Measurements from ENCODE around the gene ORM1. TPM values are rescaled to one million over a fixed set of nuclear protein-coding genes. Genes with fewer than 3 reads are reported as not detected.

ORM1 gene
- total RNA-seq, 1 donor from 2014 or later = not detected

- Mint-ChIP-seq H3K27me3 (ENCODE audit: low read depth) (no peaks in the 10 kb centered on the region), H3K9me3 (no peaks in the 10 kb centered on the region), H3K4me3 (no peak overlapping the region), H3K4me1 (peaks cover 4% of the 10 kb centered on the region), H3K27ac (ENCODE audit: unreplicated experiment) (no peak overlapping the region), H3K36me3 (ENCODE audit: low read depth) (no peaks in the 10 kb centered on the region)
- no peak for TF ChIP-seq CTCF (conservative IDR thresholded peaks at IDR 0.05)
- no peak for DNase-seq (ENCODE audit: low read depth, low spot score)
Measured at GRCh38 chr9:114307899-114308267, 15.0 kb upstream of the ORM1 start.

- peaks cover 4% of the 10 kb centered on the region for H3K4me1 Mint-ChIP-seq
- no peaks in the 10 kb centered on the region for H3K27me3 Mint-ChIP-seq (ENCODE audit: low read depth)
- H3K9me3 Mint-ChIP-seq = no peaks in the 10 kb centered on the region
- H3K27ac Mint-ChIP-seq (ENCODE audit: unreplicated experiment) = no peak overlapping the region
- TF ChIP-seq CTCF (conservative IDR thresholded peaks at IDR 0.05) = no peak
- no peak overlapping the region for H3K4me3 Mint-ChIP-seq
- DNase-seq (ENCODE audit: low read depth, low spot score) = no peak
- H3K36me3 Mint-ChIP-seq (ENCODE audit: low read depth) = no peaks in the 10 kb centered on the region
Measured at GRCh38 chr9:114308361-114308950, 14.4 kb upstream of the ORM1 start.

GRCh38 chr9:114309096-114309495 is 13.8 kb upstream of the ORM1 start:
- no peaks in the 10 kb centered on the region for H3K27me3 Mint-ChIP-seq (ENCODE audit: low read depth)
- H3K9me3 Mint-ChIP-seq = no peaks in the 10 kb centered on the region
- no peak for TF ChIP-seq CTCF (conservative IDR thresholded peaks at IDR 0.05)
- H3K27ac Mint-ChIP-seq (ENCODE audit: unreplicated experiment) = no peak overlapping the region
- no peaks in the 10 kb centered on the region for H3K36me3 Mint-ChIP-seq (ENCODE audit: low read depth)
- no peak overlapping the region for H3K4me3 Mint-ChIP-seq
- no peak for DNase-seq (ENCODE audit: low read depth, low spot score)
- peaks cover 4% of the 10 kb centered on the region for H3K4me1 Mint-ChIP-seq

- no peak overlapping the region for H3K4me3 Mint-ChIP-seq
- peaks cover 1% of the 10 kb centered on the region for H3K4me1 Mint-ChIP-seq
- H3K36me3 Mint-ChIP-seq (ENCODE audit: low read depth) = no peaks in the 10 kb centered on the region
- no peak overlapping the region for H3K27ac Mint-ChIP-seq (ENCODE audit: unreplicated experiment)
- no peak for DNase-seq (ENCODE audit: low read depth, low spot score)
- no peaks in the 10 kb centered on the region for H3K27me3 Mint-ChIP-seq (ENCODE audit: low read depth)
- H3K9me3 Mint-ChIP-seq = no peaks in the 10 kb centered on the region
- no peak for TF ChIP-seq CTCF (conservative IDR thresholded peaks at IDR 0.05)
Measured at GRCh38 chr9:114310471-114311450, 12.1 kb upstream of the ORM1 start.

- Mint-ChIP-seq H3K4me1 (no peaks in the 10 kb centered on the region), H3K36me3 (ENCODE audit: low read depth) (no peaks in the 10 kb centered on the region), H3K27me3 (ENCODE audit: low read depth) (no peaks in the 10 kb centered on the region), H3K9me3 (no peaks in the 10 kb centered on the region), H3K4me3 (no peak overlapping the region), H3K27ac (ENCODE audit: unreplicated experiment) (no peak overlapping the region)
- TF ChIP-seq CTCF (conservative IDR thresholded peaks at IDR 0.05) = no peak
- no peak for DNase-seq (ENCODE audit: low read depth, low spot score)
Measured at GRCh38 chr9:114311571-114312512, 11.1 kb upstream of the ORM1 start.
